Prostate gland (tissue), 2 donors: ENCODE measurements around the gene YEATS4. TPM values are rescaled to one million over a fixed set of nuclear protein-coding genes. Genes with fewer than 3 reads are reported as not detected.

ENCODE experiments used
- DNase-seq: peaks from one replicate; pipeline ENCODE4 v3.0.0-alpha.2; 2019; ENCODE audit warnings: low spot score
- H3K27ac ChIP-seq, 2 donors: fragments of 200-600 bp; sonication (generic); 2 replicates each; pipeline ENCODE4 v1.5.1; 2017 to 2019
- H3K27me3 ChIP-seq: fragments of 200-600 bp; sonication (generic); replicated peaks from 2 replicates; pipeline ENCODE4 v1.5.1; 2019; ENCODE audit not compliant: insufficient read depth
- H3K36me3 ChIP-seq, 2 donors: fragments of 200-600 bp; sonication (generic); 1 replicate in 1 of 2; 2 replicates in 1 of 2; pipeline versions ENCODE4 v1.5.1 to v1.8.1; 2017 to 2019
- H3K4me1 ChIP-seq: fragments of 200-600 bp; sonication (generic); replicated peaks from 2 replicates; pipeline ENCODE4 v1.5.1; 2019
- H3K4me3 ChIP-seq, 2 donors: fragments of 200-600 bp; sonication (generic); 2 replicates each; pipeline ENCODE4 v1.5.1; 2017 to 2019
- H3K9me3 ChIP-seq: fragments of 200-600 bp; sonication (generic); 2 replicates; pipeline ENCODE4 v1.5.1; 2017
- POLR2A ChIP-seq: fragments of 450-650 bp; IDR thresholded peaks from one replicate; pipeline ENCODE4 v1.6.1; 2016; ENCODE audit warnings: antibody characterized with exemption, mild to moderate bottlenecking
- POLR2AphosphoS5 ChIP-seq: sonication (generic); formaldehyde crosslinking; IDR thresholded peaks from one replicate; pipeline ENCODE4 v1.6.1; 2017; ENCODE audit warnings: antibody characterized with exemption
- WGBS: methylation state at CpG from one replicate; pipeline ENCODE4 v1.1.5; 2018; 5-methylcytosine and 5-hydroxymethylcytosine counted together
- intact Hi-C: fragments of 100-400 bp; cut with DNase I; formaldehyde crosslinking; loops from one replicate; pipeline ENCODE4 v1.14.2; 2022
- total RNA-seq, 2 donors: library from RNA; depleted of rRNA; stranded (reverse); fragments of >200 nt; gene quantifications; one replicate each; pipeline ENCODE4 v1.1.0, GENCODE V29; 2016
- TF ChIP-seq, protein P1 (sequence below), 4 experiments: fragments of 200-600 bp in 2 of 4; fragments of 450-650 bp in 2 of 4; sonication (generic) in 2 of 4; IDR thresholded peaks; 1 replicate in 3 of 4; 2 replicates in 1 of 4; pipeline ENCODE4 v1.5.1; 2016 to 2019; ENCODE audit warnings: antibody characterized with exemption in 4 of 4, mild to moderate bottlenecking in 2 of 4, moderate library complexity in 2 of 4

Gene YEATS4
- total RNA-seq, 2 donors from 2014 or later = 29.0 to 57.4 TPM

DNA sequence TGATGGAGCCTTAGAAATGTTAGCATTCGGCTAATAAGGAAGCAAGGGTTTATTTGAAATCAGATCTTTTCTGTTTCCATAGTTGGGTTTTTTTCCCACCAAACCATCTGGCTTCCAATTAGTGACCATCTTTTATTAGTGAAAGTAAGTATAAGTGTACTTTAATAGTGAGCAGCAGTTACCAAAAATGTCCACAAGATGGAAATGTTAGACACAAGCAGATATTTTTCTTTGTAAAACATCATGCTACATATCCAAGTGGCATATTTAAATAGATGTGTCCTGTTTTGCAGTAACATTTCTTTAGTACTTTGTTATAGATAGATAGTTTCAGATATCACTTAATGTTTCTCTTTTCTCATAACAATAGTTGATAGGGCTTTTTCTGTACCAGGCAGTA is 28.8 kb downstream of the YEATS4 start:
- no peak for DNase-seq
- intact Hi-C loops = no loop called here
- TF ChIP-seq, protein P1, sequence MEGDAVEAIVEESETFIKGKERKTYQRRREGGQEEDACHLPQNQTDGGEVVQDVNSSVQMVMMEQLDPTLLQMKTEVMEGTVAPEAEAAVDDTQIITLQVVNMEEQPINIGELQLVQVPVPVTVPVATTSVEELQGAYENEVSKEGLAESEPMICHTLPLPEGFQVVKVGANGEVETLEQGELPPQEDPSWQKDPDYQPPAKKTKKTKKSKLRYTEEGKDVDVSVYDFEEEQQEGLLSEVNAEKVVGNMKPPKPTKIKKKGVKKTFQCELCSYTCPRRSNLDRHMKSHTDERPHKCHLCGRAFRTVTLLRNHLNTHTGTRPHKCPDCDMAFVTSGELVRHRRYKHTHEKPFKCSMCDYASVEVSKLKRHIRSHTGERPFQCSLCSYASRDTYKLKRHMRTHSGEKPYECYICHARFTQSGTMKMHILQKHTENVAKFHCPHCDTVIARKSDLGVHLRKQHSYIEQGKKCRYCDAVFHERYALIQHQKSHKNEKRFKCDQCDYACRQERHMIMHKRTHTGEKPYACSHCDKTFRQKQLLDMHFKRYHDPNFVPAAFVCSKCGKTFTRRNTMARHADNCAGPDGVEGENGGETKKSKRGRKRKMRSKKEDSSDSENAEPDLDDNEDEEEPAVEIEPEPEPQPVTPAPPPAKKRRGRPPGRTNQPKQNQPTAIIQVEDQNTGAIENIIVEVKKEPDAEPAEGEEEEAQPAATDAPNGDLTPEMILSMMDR (IDR thresholded peaks at IDR 0.05) = peak in 3 of 4 experiments; percentile 42 to 65 (median 51)
- TF ChIP-seq POLR2AphosphoS5 = no peak
- Histone ChIP-seq H3K4me3 (no peak overlapping the region), H3K36me3 (no peaks in the 10 kb centered on the region), H3K9me3 (no peaks in the 10 kb centered on the region), H3K27ac (no peak overlapping the region), H3K4me1 (no peaks in the 10 kb centered on the region), H3K27me3 (no peaks in the 10 kb centered on the region)
- 68% methylated on average over 1 of the region's 1 CpG for WGBS

DNA sequence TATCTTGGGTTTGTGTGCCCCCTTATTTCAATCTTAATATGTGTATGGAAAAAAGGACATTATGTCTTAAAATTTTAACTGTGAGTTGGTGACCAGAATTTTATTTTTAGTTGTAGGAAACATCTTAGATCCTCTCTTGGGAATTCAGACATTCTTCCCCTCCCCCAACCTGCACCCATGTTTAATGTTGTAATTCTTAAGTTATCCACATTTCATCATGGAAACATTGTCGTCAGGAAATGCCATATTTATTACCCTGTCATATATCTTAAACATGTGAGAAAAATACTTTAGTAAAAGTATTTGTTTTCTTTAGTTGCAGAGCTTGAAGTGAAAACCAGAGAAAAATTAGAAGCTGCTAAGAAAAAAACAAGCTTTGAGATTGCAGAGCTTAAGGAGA is 30.3 kb downstream of the YEATS4 start:
- no peak for DNase-seq
- Histone ChIP-seq H3K36me3 (no peaks in the 10 kb centered on the region), H3K4me1 (no peaks in the 10 kb centered on the region), H3K4me3 (no peak overlapping the region), H3K9me3 (no peaks in the 10 kb centered on the region), H3K27ac (no peak overlapping the region), H3K27me3 (no peaks in the 10 kb centered on the region)
- TF ChIP-seq POLR2AphosphoS5 (no peak), POLR2A (no peak)
- TF ChIP-seq, protein P1 (IDR thresholded peaks at IDR 0.05) = no peak
- intact Hi-C loops = no loop called here
- WGBS = 43% methylated on average over 1 of the region's 1 CpG

DNA sequence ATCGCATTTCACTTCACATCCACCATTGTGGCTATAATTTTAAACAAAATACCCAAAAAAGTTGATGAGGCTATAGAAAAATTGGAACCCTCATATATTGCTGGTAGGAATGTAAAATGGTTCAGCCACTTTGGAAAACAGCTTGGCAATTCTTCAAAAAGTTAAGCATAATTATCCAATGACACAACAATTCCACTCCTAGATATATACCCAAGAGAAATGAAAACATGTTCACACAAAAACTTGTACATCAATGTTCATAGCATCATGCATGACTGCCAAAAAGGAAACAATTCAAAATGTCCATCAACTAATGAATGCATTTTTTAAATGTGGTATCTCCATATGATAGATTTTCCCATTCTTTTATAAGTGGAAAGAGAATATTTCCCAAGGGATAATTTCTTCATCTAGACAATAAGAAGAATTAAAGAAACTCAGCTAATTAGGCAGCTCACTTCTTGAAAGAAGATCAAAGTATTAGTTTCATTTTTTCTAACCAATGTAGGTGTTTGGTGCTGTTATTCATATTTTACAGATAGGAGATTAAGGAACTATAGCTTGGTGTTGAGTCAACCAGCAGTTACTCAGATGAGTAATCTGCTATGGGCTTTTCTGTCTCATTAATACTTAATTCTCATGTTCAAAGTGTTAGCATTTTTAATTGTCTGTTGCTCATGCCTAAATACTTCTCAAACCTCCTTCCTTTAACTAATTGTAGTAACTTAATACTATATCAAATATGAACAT is 32.8 kb downstream of the YEATS4 start:
- H3K36me3 ChIP-seq = no peaks in the 10 kb centered on the region
- no peak overlapping the region for H3K4me3 ChIP-seq
- no peaks in the 10 kb centered on the region for H3K27me3 ChIP-seq
- H3K27ac ChIP-seq = no peak overlapping the region
- DNase-seq = no peak
- intact Hi-C loops = no loop called here
- 98% methylated on average over 1 of the region's 1 CpG for WGBS
- H3K4me1 ChIP-seq = no peaks in the 10 kb centered on the region
- H3K9me3 ChIP-seq = no peaks in the 10 kb centered on the region
- TF ChIP-seq POLR2A (no peak), POLR2AphosphoS5 (no peak)
- TF ChIP-seq, protein P1 (IDR thresholded peaks at IDR 0.05) = no peak

DNA sequence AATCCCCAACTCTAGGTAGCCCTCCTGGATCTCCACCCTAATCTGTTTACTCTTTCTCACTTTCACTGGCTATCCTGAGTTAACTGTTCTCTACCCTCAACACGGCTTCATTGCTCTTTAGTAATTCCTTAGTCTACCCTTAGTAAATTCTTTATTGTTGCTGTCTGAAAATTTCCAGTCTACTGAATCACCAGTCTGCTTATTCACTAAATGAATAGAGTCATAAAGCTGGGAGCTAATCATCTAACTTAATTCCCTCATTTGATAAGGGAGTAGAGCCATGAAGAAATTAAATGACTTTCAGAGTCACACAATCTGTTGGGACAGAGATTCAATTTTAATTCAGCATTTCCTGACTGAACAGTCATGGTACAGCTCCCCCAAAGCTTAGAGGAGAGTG is 36.5 kb downstream of the YEATS4 start:
- no peaks in the 10 kb centered on the region for H3K36me3 ChIP-seq
- H3K27ac ChIP-seq = no peak overlapping the region
- no peak overlapping the region for H3K4me3 ChIP-seq
- no peaks in the 10 kb centered on the region for H3K4me1 ChIP-seq
- DNase-seq = no peak
- 70% methylated on average over 1 of the region's 1 CpG for WGBS
- TF ChIP-seq, protein P1 (IDR thresholded peaks at IDR 0.05) = no peak
- no peak for TF ChIP-seq POLR2AphosphoS5
- no peak for TF ChIP-seq POLR2A
- no peaks in the 10 kb centered on the region for H3K9me3 ChIP-seq
- intact Hi-C loops = no loop called here
- no peaks in the 10 kb centered on the region for H3K27me3 ChIP-seq

DNA sequence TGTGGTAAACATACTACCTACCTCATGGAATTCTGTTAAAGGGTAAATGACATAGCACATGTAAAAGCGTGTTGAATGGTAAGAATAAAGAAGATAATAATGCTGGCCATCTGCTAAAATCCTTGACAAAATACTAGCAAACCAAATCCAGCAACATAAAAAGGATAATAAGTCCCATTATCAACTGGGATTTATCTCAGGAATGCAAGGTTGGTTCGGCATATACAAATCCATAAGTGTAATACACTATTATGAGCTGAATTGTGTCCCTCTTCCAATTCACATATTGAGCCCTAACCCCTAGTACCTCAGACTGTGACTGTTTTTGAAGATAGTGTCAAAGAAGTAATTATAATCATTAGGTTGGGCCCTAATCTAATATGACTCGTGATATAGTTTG is 37.4 kb downstream of the YEATS4 start:
- no peaks in the 10 kb centered on the region for H3K9me3 ChIP-seq
- H3K4me1 ChIP-seq = no peaks in the 10 kb centered on the region
- TF ChIP-seq, protein P1 (IDR thresholded peaks at IDR 0.05) = no peak
- no peak for TF ChIP-seq POLR2AphosphoS5
- TF ChIP-seq POLR2A = no peak
- no peaks in the 10 kb centered on the region for H3K27me3 ChIP-seq
- no peak overlapping the region for H3K4me3 ChIP-seq
- H3K36me3 ChIP-seq = no peaks in the 10 kb centered on the region
- intact Hi-C loops = no loop called here
- DNase-seq = no peak
- WGBS = over 99% methylated on average over 3 of the region's 3 CpGs
- H3K27ac ChIP-seq = no peak overlapping the region
